Type B pancreatic cell (in vitro differentiated cells): ENCODE results near the gene GPR65. TPM values are rescaled to one million over a fixed set of nuclear protein-coding genes. Genes with fewer than 3 reads are reported as not detected.

ENCODE experiments used
- DNase-seq: peaks from one replicate; pipeline ENCODE4 v3.0.0; 2021; ENCODE audit warnings: mixed read lengths; ENCODE audit not compliant: unreplicated experiment; ENCODE audit errors: extremely low spot score
- H3K27ac Mint-ChIP-seq: 2 replicates; pipeline ENCODE4 v1.8.0; 2021; ENCODE audit warnings: mild to moderate bottlenecking, mixed read lengths
- H3K27me3 Mint-ChIP-seq: 2 replicates; pipeline ENCODE4 v1.8.0; 2021; ENCODE audit warnings: mixed read lengths
- H3K36me3 Mint-ChIP-seq: 2 replicates; pipeline ENCODE4 v1.8.0; 2021; ENCODE audit warnings: mixed read lengths
- H3K4me1 Mint-ChIP-seq: one replicate; pipeline ENCODE4 v1.8.0; 2021; ENCODE audit warnings: mixed read lengths; ENCODE audit not compliant: unreplicated experiment
- H3K4me3 Mint-ChIP-seq: 2 replicates; pipeline ENCODE4 v1.8.0; 2021; ENCODE audit warnings: mild to moderate bottlenecking, mixed read lengths
- H3K9me3 Mint-ChIP-seq: 2 replicates; pipeline ENCODE4 v1.8.0; 2021; ENCODE audit warnings: mixed read lengths
- CTCF ChIP-seq: fragments of 200-600 bp; sonication (generic); conservative IDR thresholded peaks from 2 replicates; pipeline ENCODE4 v1.5.0; 2021; ENCODE audit warnings: antibody characterized with exemption, mild to moderate bottlenecking
- total RNA-seq: library from RNA; stranded (reverse); gene quantifications from 2 replicates; pipeline ENCODE4 v1.2.1, GENCODE V29; 2021; ENCODE audit warnings: low replicate concordance

Gene GPR65
- total RNA-seq, 1 donor from 2014 or later: not detected

- no peak overlapping the region for H3K27ac Mint-ChIP-seq
- H3K4me3 Mint-ChIP-seq: no peak overlapping the region
- peaks cover 17% of the 10 kb centered on the region for H3K27me3 Mint-ChIP-seq
- no peaks in the 10 kb centered on the region for H3K9me3 Mint-ChIP-seq
- no peak for DNase-seq
- H3K4me1 Mint-ChIP-seq: peaks cover 16% of the 10 kb centered on the region
- no peaks in the 10 kb centered on the region for H3K36me3 Mint-ChIP-seq
- TF ChIP-seq CTCF: no peak
These were observed 8.7 kb upstream of the GPR65 start for GRCh38 chr14:87996291-87996592.

- Mint-ChIP-seq H3K4me1 (peaks cover 8% of the 10 kb centered on the region), H3K36me3 (no peaks in the 10 kb centered on the region), H3K27me3 (peaks cover 17% of the 10 kb centered on the region), H3K9me3 (no peaks in the 10 kb centered on the region), H3K4me3 (no peak overlapping the region), H3K27ac (no peak overlapping the region)
- no peak for DNase-seq
- TF ChIP-seq CTCF: no peak
These were observed 6.5 kb upstream of the GPR65 start for GRCh38 chr14:87998482-87998881.

GRCh38 chr14:87999277-87999676 is 5.7 kb upstream of the GPR65 start:
- no peak for DNase-seq
- H3K27ac Mint-ChIP-seq: no peak overlapping the region
- no peaks in the 10 kb centered on the region for H3K4me1 Mint-ChIP-seq
- peaks cover 17% of the 10 kb centered on the region for H3K27me3 Mint-ChIP-seq
- no peak overlapping the region for H3K4me3 Mint-ChIP-seq
- H3K9me3 Mint-ChIP-seq: no peaks in the 10 kb centered on the region
- TF ChIP-seq CTCF: no peak
- no peaks in the 10 kb centered on the region for H3K36me3 Mint-ChIP-seq

GRCh38 chr14:88002421-88003075 is 2.4 kb upstream of the GPR65 start:
- Mint-ChIP-seq H3K9me3 (no peaks in the 10 kb centered on the region), H3K27ac (no peak overlapping the region), H3K4me1 (no peaks in the 10 kb centered on the region), H3K27me3 (peaks cover 17% of the 10 kb centered on the region), H3K36me3 (no peaks in the 10 kb centered on the region), H3K4me3 (no peak overlapping the region)
- TF ChIP-seq CTCF: no peak
- no peak for DNase-seq

GRCh38 chr14:88003425-88003824 is 1.5 kb upstream of the GPR65 start:
- DNase-seq: no peak
- Mint-ChIP-seq H3K36me3 (no peaks in the 10 kb centered on the region), H3K27me3 (peaks cover 20% of the 10 kb centered on the region)

More at GRCh38 chr14:88003425-88003824, 1.5 kb upstream of the GPR65 start:
- Mint-ChIP-seq H3K9me3 (no peaks in the 10 kb centered on the region), H3K4me3 (no peak overlapping the region), H3K27ac (no peak overlapping the region), H3K4me1 (no peaks in the 10 kb centered on the region)
- no peak for TF ChIP-seq CTCF
